ENCODE measurements around the gene CAMKMT.

CAMKMT gene

DNA sequence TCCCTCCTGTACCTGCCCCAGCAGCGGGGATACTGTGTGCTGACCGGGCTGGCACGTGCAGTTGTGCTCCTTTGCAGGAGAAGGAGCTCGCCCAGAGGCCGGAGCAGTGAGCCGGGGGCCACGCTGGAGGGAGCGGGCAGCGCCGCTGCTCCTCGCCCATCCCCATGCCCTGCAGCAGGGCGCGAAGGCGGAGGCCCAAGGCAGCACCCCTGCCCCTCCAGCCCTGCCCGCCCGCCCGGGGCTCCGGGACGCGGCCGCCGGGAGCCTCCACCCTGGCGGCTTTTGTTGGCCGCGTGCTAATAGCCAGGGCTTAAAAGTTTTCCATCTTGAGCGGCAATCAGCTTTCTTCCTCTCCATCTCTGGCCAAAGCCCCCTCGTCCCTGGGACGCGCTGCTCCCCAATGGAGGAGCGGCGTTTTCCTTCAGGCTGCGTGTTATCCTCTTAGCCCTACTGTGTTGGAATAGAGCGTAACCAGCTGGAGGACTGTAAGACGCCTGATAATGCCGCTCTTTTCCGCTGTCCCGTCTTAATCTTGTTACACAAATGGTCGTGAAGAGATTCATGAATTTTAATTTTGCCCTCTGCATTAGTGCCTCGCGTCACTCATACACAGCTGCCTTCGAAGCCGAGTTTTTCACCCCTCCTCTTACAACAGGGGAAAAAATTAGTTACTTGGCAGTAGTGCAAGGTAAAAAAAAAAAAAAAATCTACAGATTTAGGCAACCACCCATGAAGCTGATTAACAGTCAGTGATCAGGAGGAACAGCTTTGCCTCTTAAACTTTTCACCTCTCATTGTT lies 406.9 kb downstream of the CAMKMT start:
- DNase-seq (ENCODE audit: low read depth in 2 of 2, low spot score in 1 of 2), result no peak

DNA sequence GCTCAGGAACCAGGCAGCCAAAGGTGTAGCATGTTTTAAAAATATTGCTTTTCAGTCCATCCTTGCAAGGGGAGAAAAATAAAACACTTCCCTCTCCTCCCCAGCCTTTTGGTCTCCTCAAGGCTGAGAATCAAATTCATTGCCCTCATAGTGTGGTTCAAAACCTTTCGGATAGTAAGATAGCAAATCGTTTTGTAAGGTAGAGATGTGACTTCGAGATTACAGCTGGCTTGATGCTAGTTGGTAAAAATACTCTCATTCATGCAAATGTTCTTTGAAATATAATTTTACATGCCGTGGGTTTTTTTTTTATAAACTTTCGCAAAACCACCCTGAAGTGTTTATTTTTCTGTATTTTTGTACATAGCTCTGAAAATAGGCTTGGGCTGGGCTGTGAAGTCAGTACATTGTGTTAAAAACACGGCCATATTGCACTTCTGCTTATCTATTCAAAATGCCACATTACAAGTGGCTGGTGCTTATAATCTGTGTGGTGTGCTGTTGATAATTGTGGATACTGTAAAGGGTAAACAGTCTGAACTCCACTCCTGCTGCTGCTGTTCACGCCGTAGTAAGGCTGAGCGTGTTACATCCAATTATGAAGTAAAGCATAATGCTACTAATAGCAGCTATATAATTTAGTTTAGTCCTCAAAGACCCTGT lies 407.7 kb downstream of the CAMKMT start:
- no peak for DNase-seq (ENCODE audit: low read depth in 2 of 2, low spot score in 1 of 2)

DNA sequence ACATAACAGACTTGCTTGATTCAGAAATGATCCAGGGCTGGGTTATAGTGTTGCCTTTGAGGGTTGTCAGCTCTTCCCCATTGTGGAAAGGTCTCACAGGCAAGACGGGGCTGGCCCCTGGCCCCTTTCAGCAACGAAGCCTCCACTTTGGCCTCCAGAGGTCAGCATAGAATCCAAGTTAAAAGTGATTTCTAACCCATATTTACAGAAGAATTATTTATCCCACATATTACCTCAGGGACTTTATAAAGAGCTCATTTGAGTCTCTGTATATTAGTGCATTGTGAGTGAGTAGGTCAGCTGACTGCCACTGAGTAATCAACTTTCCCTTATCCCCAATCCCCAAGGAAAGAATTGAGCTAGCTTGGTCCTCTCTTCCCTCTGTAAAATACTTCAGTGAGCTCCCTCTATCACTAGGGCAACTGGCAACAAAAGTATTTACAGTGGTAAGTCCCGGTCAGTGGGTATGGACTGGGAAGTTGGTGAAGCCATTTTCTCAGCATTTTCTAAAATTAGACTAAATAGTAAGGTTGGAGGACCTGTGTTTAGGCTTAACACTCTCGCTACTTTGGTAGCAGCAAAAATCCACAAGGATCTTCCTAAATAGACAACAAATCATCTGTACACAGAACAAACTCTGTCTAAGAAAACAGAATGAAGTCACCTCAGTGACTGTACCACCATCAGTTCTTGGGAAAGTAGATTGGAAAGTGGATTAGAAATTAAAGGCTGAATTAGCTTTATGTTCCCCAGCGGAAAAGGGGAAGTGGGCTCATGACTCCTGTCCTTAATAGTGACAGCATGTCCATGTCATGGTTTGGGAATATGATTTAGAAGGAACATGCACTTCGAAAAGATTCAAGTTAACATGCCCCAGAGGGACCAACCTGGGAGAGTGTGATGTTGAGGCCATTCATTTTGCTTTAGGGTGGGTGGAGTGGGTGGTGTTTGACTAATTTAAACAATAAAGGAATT lies 408.8 kb downstream of the CAMKMT start:
- DNase-seq (ENCODE audit: low read depth in 2 of 2, low spot score in 1 of 2), result no peak

DNA sequence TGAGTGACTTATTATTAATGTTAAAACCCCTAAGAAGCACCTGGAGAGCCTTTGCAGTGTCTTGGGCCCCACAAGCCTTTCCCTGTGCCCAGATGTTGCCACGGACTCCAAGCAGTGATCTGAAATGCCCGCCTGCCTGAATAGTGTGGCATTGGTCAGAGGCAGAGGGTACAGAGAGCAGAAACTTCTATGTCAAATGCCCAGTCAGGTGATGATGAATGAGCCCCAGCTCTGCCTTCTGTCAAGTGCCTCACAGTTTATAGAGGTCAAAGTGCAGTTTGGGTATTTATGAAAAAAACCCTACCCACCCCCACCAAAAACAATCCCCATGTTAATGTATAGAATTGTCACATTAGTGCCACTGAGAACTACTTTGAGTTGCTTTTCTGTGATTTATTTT lies 409.8 kb downstream of the CAMKMT start:
- no peak for DNase-seq (ENCODE audit: low read depth in 2 of 2, low spot score in 1 of 2)

DNA sequence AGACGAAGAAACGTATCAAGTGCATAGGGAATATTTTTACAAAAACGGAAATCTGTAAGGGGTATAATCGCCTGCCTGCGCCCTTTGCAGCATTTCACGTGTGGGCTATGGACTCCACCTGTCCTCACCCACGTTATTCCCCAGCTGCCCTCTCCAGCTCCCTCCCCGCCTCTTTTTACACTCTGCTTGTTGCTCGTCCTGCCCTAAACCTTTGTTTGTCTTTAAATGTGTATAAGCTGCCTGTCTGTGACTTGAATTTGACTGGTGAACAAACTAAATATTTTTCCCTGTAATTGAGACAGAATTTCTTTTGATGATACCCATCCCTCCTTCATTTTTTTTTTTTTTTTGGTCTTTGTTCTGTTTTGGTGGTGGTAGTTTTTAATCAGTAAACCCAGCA lies 410.4 kb downstream of the CAMKMT start:
- no peak for DNase-seq (ENCODE audit: low read depth in 2 of 2, low spot score in 1 of 2)

DNA sequence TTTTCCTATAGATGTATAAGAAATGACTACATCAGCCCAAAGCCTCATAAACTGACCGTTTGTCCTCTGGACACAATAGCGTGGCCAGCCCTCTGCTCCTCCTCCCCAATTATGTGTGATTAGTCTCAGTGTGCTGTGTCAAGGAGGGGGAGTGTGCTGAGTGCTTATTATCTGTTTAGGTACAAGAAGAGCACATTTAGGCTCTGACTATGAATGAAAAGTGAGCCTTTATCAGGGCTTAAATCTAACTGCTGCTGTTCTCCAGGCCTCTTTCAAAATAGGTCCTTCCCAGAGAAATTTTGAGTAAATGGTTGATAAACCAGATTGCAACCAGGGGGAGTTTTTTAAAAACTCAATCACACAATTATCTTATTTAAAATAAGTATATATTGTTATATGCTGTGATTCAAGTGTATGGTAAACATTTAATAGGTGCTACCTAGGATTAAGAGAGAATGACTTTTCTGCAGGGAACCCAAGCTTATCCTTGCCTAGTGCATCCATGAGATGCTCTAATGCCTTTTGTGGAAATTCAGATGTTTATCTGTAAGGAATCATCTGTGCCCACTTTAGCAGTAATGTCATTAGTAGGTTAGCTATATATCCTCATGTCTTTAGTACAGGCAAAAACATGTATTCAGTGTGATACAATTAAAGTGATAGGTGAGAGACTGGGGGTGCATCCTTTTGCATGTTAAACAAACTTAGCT lies 411.1 kb downstream of the CAMKMT start:
- no peak for DNase-seq (ENCODE audit: low read depth in 2 of 2, low spot score in 1 of 2)

DNA sequence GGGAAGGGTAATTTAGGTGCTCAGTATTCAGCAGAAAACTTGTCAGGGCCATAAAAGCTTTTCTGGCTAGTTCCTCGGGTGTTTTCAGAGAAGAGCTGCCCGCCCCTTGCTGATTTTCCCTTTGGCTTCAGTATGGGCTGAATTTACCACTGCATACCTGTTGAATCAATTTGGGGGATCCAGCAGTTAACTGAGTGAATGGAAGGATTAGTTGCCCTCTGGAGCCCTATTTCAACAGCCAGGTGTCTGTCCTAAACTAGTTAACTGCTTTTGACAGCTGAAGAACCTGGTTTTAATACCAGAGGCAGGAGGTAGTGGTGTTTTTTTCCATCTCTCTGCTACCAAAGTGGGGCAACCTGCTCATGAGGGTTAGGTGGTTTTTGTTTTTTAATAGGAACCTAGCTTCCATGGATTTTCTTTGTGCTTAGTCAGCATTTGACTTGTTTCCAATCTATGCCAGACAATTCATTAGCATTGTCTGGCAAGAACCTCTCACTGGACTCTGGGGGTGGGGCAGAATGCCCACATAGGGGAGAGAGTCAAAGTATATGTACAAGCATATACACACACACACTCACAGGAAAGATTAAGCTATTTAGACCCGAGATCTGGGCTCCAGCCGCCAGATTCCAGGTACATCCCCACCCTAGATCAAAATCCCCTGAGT lies 413.2 kb downstream of the CAMKMT start:
- no peak for DNase-seq (ENCODE audit: low read depth in 2 of 2, low spot score in 1 of 2)

DNA sequence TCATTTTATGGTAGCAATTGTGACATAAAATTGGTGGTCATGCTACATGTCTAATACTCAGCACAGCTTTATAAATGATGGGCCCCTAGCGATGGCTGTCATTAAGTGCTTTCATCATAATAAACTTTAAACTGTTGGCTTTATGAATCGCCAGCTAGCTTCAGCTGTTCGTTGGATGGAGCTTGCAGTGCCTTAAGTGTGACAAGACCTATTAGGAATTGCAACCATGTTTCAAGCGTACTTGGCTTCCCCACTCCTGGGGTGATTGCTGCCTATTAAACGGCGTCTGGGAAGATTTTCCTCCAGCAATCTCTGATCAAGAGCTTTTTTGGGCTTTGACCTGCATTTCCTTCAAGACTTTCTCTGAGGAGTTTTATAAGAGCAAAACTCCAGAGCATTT lies 415.3 kb downstream of the CAMKMT start:
- no peak for DNase-seq (ENCODE audit: low read depth in 2 of 2, low spot score in 1 of 2)

DNA sequence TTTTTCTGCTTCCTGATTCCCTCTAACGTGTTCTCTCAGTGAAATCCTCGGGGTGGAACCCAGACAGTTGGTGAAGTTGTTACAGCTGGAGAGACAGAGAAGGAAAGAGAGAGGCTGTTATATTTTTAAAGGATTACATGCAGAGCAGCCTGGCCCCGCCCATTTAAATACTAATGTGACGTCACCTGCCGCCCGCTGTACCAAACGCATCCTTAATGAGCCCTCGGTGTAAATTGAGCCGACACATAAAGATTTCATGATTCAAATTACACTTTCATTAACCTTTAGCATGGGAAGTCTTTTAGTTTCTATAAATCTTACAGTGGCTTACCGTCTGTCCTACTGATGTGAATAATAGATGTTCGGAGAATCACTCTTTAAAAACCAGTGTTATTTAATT lies 415.8 kb downstream of the CAMKMT start:
- DNase-seq (ENCODE audit: low read depth in 2 of 2, low spot score in 1 of 2), result no peak

DNA sequence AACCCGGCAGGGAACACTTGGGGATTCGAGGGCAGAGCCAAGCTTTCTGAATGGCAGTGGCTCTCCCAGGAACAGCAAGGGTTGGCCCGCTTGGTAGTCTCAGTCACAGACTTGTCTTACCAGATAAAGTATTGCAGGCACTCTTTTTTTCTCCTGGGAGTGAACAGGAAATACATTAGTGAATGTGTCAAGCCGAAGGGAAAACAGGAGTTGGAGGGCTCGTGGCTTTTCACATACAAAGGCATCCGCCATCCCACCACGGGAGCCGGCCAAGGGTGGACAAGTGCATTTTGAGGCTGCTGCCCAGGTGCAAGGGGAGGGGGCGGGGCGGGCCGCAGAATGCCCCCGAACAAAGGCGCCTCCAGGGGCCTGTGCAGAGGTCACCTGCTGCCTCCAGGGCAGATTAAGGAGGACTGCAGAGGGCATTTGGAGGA lies 416.5 kb downstream of the CAMKMT start:
- no peak for DNase-seq (ENCODE audit: low read depth in 2 of 2, low spot score in 1 of 2)

DNA sequence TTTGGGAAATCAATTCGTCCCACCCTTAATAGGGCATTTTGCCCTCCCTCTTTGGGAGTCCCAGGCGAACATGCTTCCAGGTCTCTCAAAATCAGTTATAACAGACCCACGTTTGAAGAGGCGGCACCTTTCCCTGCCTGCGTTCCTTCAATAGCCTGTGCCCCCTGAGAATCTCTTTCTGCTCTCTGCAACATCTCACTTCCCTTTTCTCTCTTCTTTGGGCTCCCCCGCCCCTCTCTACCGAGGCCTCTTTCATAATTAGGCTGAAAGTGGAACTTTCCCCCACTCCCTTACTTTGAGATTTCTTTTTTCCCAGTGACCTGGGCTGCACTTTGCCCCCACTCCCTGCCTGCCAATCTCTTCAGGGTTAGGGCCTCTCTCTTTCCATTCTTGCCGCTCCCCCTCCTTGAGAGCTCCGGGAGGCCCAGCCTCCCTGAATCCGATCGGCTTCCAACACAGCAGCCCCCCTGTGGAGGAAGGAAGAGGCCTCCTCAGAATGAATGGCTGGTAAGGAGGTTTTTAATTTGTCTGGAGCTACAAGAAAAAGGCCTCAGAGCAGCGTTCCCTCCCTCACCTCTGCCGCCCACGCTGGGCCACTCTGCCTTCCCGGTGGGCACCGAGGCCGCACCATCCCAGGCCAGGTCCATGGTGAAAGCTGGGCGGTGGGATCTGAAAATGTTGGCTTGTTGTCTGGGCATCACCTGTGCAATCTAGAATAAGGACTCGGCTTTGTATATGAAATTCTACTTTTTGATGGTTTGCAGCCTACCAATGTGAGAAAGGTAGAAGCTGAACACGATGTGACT lies 417.1 kb downstream of the CAMKMT start:
- DNase-seq (ENCODE audit: low read depth in 2 of 2, low spot score in 1 of 2), result no peak

DNA sequence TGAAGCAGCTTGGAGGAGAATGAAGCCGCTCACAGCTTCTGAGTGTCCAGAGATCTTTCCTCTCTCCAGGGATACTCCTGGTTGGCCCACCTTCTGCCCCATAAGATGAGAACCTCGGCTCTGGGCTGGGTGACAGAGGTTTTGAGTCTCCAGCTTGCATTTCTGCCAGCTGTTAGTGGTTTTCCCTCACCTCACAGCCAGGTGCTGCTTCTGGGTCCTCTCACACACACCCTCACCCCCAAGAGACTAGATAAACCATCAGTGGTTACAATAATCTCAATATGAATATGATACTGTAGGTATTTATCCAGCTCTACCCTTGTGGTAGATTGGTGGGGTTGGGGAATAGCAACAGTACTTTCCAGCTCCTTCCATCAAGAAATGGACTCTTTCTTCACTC lies 418.0 kb downstream of the CAMKMT start:
- no peak for DNase-seq (ENCODE audit: low read depth in 2 of 2, low spot score in 1 of 2)

DNA sequence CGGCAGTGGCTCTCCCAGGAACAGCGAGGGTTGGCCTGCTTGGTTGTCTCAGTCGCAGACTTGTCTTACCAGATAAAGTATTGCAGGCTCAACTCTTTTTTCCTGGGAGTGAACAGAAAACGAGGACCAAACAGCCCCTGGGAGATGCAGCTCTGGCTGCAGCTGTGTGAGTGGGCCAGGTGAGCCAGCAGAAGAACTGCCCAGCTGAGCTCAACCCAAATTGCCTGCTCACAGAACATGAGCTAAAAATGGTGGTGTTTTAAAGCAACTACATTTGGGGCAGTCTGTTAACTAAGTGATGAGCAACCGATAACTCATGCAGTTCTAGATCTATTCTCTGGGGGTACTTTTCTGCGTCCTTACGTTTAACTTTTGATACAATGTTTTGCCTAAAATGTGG lies 418.7 kb downstream of the CAMKMT start:
- no peak for DNase-seq (ENCODE audit: low read depth in 2 of 2, low spot score in 1 of 2)

DNA sequence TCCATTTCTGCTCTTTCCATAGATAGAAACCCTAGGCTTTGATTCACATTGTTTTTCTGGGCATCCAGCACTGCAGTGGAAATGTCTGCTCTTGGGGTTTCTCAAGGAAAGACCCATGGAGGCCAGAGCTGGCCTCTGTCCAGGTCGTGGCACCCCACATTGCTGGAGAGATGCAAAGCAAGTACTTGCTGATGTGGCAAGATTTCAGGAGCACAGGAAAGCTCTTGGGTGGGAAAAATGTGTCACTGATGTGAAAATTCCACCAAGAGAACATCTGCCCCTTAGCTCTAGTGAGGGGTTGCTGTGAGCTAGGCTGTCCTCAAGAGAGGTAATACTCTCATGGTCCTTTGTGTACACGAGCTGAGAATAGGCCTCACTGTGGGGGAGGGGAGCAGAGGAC lies 423.7 kb downstream of the CAMKMT start:
- DNase-seq (ENCODE audit: low read depth in 2 of 2, low spot score in 1 of 2), result no peak

DNA sequence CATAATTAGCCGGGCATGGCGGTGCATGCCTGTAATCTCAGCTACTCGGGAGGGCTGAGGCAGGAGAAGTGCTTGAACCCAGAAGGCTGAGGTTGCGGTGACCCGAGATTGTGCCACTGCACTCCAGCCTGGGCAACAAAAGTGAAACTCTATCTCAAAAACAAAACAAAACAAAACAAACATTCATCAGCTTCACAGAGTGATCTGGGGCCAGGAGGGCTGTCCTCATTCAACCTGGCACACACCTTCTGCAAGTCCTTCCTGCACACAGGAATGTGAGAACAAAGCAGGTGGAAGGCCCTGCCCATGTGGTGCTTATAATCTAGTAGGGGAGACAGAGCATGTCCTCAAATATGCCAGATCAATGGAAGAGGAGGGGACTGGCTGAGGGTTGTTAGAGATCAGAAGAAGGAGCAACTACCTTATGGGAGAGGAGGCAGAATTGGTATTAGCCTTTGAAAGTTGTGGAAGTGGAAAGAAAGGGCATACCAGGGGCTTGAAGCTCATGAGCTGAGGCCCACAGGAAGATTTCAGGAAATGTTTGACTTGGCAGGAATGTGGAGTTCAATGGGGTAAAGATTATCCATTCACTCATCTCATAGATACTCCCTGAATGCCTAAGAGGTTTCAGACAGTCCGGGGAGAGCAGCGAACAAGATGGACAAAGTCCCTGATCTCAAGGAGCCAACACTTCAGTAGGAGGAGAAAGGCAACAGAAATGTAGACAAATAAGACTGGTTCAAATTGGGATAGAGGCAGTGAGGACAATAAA lies 424.5 kb downstream of the CAMKMT start:
- no peak for DNase-seq (ENCODE audit: low read depth in 2 of 2, low spot score in 1 of 2)

DNA sequence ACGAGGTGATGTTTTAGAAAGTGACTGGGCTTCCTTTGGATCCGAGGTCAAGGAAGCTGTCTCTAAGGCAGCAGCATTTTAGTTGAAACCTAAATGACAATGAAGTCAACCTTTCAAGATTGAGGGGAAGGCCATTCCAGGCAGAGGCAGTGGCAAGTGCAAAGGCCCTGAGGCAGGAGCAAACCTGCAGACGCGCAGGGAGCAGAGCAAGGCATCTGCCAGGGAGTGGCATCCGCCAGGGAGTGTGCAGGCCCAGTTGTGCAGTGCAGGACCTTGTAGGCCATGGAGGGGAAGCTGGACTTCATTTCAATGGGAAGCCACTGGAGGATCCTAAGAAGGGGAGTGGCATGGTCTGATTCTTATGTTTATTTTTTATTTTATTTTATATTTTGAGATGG lies 425.1 kb downstream of the CAMKMT start:
- DNase-seq (ENCODE audit: low read depth in 2 of 2, low spot score in 1 of 2), result no peak

DNA sequence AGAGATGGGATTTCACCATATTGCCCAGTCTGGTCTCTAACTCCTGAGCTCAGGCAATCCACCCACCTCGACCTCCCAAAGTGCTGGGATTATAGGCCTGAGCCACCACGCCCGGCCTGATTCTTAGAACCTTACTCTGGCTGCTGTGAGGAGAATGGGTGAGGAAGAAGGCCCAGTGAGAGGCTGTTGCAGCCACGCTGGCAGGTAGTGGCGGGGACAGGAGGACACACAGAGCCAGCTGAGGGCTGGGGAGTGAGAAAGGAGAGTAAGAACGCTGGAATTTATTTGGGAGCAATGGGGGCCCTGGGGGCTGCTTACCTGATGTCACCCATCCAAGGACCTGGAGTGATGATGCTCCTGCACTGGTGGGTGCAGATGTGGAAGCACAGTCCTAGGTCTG lies 425.9 kb downstream of the CAMKMT start:
- no peak for DNase-seq (ENCODE audit: low read depth in 2 of 2, low spot score in 1 of 2)

DNA sequence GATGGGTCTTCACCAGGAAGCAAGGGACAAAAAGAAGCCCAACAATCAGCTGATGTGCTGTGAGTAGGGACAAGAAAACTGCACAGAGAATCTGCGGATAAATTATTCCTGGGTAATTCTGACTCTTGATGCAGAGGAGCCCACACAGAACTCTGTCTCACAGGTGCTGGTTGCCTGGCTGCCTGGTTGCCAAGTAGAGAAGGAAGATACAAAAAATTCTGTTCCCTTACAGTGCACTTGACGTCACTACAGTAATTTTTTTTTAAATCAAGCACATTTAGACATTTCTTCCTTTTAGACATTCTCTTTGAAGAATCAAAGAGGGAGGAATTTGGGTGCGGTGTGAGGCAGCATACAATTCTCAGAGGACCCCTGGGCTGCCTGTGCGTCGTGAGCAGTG lies 427.7 kb downstream of the CAMKMT start:
- no peak for DNase-seq (ENCODE audit: low read depth in 2 of 2, low spot score in 1 of 2)

All from stimulated activated CD8-positive, alpha-beta memory T cell treated with anti-CD3 and anti-CD28 coated beads, Interleukin-4, amount 100 ng/mL, for 1 hour (primary cell).